Right lobe of liver (tissue), 6 donors: ENCODE measurements around the gene PI4K2B. TPM values are rescaled to one million over a fixed set of nuclear protein-coding genes. Genes with fewer than 3 reads are reported as not detected.

Experiments
- ATAC-seq, 4 donors: fragments of 200-7000 bp; cut with Tn5 transposase; one replicate each; pipeline ENCODE4 v1.9.1; 2020; ENCODE audit warnings: mild to moderate bottlenecking in 4 of 4, moderate library complexity in 4 of 4
- DNase-seq, 3 donors: peaks; one replicate each; pipeline ENCODE4 v3.0.0-alpha.2; 2020
- H3K27ac ChIP-seq, 3 donors: fragments of 200-600 bp; one replicate each; pipeline ENCODE4 v1.8.0; 2022
- H3K27me3 ChIP-seq, 2 donors: fragments of 200-600 bp; one replicate each; pipeline ENCODE4 v1.8.0; 2022
- H3K36me3 ChIP-seq, 4 donors: fragments of 200-600 bp; sonication (generic) in 1 of 4; one replicate each; pipeline versions ENCODE4 v1.5.1 to v1.8.0; 2017 to 2022; ENCODE audit warnings: control low read depth in 1 of 4
- H3K4me1 ChIP-seq, 4 donors: fragments of 200-600 bp; sonication (generic) in 1 of 4; one replicate each; pipeline versions ENCODE4 v1.5.1 to v1.8.0; 2017 to 2022; ENCODE audit warnings: control low read depth in 1 of 4
- H3K4me3 ChIP-seq, 3 donors: fragments of 200-600 bp; one replicate each; pipeline ENCODE4 v1.8.0; 2022
- H3K9me3 ChIP-seq, 4 donors: fragments of 200-600 bp; sonication (generic) in 1 of 4; one replicate each; pipeline versions ENCODE4 v1.5.1 to v1.8.0; 2017 to 2022; ENCODE audit warnings: control low read depth in 1 of 4
- POLR2A ChIP-seq: fragments of 450-650 bp; IDR thresholded peaks from one replicate; pipeline ENCODE4 v1.6.1; 2017; ENCODE audit warnings: antibody characterized with exemption, mild to moderate bottlenecking
- WGBS: methylation state at CpG from one replicate; pipeline ENCODE4 v1.1.6; 2018; ENCODE audit warnings: low coverage, low lambda C conversion rate; ENCODE audit not compliant: insufficient coverage; ENCODE audit errors: missing lambda C conversion rate; 5-methylcytosine and 5-hydroxymethylcytosine counted together
- intact Hi-C, 2 donors: fragments of 100-400 bp; cut with DNase I; formaldehyde crosslinking; loops; one replicate each; pipeline versions ENCODE4 v1.11.2 to v1.14.1; 2022
- long read RNA-seq: library from polyadenylated mRNA; unstranded; transcript quantifications from one replicate; pipeline ENCODE4 v2.0.0, GENCODE V29; 2019
- total RNA-seq, 6 experiments: library from RNA; depleted of rRNA in 2 of 6; stranded (reverse); fragments of >200 nt in 2 of 6; fragmentation: NEBNext Ultra II Directional in 3 of 6; extraction: Animal tissue kit (Norgen Biotek cat#: 25700) in 3 of 6; gene quantifications; one replicate each; pipeline versions ENCODE4 v1.1.0 to v1.2.4, GENCODE V29; 2016 to 2023
- TF ChIP-seq, protein P1 (sequence below), 4 donors: fragments of 200-600 bp in 3 of 4; fragments of 450-650 bp in 1 of 4; IDR thresholded peaks; one replicate each; pipeline versions ENCODE4 v1.5.1 to v1.8.0; 2016 to 2022; ENCODE audit warnings: antibody characterized with exemption in 4 of 4, mild to moderate bottlenecking in 2 of 4
- donor health status: DM: no; HTN: yes; CAD: no.
- donor health status: DM: no; HTN: no; CAD: no.
- donor health status: DM: no; HTN: no; CAD: no.
- donor health status: DM: no; HTN: yes; CAD: no.
- donor health status: DM: no; HTN: yes; CAD: no.

PI4K2B gene
- total RNA-seq = 10 to 100 TPM; 17.1 to 33.5 (median 22.8) TPM
- long read RNA-seq, partial matches to known transcripts = 0 of 2 reads
- long read RNA-seq, other reads (novel, unspliced or antisense) = 2 of 2 reads

DNA sequence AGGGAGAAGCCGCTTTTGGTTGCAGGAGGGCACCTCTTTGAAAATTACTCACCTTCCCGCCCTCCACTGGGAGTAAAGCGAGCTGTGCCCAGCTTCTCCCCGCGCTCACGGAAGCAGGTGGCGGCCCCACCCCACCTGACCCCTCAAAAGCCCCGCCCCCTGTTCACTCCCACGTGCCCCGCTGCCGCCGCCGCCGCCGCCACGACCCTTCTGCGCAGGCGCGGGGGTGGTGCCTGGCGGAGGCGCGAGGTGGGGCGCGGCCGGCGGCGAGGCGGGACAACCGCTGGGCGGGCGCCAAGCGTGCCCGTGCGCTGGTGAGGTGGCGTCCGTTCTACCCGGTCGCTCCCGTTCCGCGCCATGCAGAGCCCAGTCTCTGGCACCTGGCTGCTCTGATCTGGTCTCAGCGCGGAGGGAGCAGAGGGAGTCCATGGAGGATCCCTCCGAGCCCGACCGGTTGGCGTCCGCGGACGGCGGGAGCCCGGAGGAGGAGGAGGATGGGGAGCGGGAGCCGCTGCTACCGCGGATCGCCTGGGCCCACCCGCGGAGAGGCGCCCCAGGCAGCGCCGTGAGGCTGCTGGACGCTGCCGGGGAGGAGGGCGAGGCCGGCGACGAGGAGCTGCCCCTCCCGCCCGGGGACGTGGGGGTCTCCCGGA is at the start of gene PI4K2B:
TSS of gene PI4K2B (plus strand) at position 297 of the 653 bp plus-strand sequence. CDS start at position 428, 131 bp downstream.
- H3K4me3 ChIP-seq = peak within 1 kb of the TSS; percentile 87 to 97 (median 96)
- no peaks in the 10 kb centered on the region for H3K27me3 ChIP-seq
- no peaks in the 10 kb centered on the region for H3K9me3 ChIP-seq
- intact Hi-C loops = loop anchor here in 1 of 2 donors (5.0 kb wide), 1 partner anchor 52 kb away; no protein-coding TSS in a partner anchor
- H3K36me3 ChIP-seq = no peaks in the 10 kb centered on the region
- peak within 1 kb of the TSS; percentile 99 to 100 (median 99) for H3K27ac ChIP-seq
- ATAC-seq = peak; percentile 85 to 90 (median 86)
- peak; percentile 93 to 95 (median 94) for DNase-seq
- WGBS = 0% methylated on average over 2 of the region's 72 CpGs
- H3K4me1 ChIP-seq = peaks cover 0 to 36% (median 3%) of the 10 kb centered on the region in 4 donors
- TF ChIP-seq, protein P1, sequence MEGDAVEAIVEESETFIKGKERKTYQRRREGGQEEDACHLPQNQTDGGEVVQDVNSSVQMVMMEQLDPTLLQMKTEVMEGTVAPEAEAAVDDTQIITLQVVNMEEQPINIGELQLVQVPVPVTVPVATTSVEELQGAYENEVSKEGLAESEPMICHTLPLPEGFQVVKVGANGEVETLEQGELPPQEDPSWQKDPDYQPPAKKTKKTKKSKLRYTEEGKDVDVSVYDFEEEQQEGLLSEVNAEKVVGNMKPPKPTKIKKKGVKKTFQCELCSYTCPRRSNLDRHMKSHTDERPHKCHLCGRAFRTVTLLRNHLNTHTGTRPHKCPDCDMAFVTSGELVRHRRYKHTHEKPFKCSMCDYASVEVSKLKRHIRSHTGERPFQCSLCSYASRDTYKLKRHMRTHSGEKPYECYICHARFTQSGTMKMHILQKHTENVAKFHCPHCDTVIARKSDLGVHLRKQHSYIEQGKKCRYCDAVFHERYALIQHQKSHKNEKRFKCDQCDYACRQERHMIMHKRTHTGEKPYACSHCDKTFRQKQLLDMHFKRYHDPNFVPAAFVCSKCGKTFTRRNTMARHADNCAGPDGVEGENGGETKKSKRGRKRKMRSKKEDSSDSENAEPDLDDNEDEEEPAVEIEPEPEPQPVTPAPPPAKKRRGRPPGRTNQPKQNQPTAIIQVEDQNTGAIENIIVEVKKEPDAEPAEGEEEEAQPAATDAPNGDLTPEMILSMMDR (IDR thresholded peaks at IDR 0.05) = no peak
- TF ChIP-seq POLR2A = peak; percentile 93

DNA sequence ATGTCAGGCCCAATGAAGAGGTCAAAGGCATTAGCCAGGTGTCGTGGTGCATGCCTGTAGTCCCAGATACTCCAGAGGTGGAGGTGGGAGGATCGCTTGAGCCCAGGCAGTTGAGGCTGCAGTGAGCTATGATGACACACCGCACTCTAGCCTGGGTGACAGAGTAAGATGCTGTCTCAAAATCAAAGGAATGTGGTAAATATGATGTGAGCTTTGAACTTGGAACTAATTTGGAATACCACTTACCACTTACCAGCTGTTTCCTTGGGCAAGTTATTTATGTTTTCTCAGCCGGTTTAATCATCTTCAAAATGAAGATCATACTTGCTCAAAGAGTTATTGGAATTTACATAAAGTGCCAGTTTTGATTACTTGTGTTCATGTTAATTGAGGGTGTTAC is 49.8 kb upstream of the PI4K2B start:
- H3K27ac ChIP-seq = no peak overlapping the region
- H3K4me1 ChIP-seq = peaks cover 0 to 8% (median under 1%) of the 10 kb centered on the region in 4 donors
- no peak for DNase-seq
- no peak for ATAC-seq
- no peaks in the 10 kb centered on the region for H3K27me3 ChIP-seq
- no peak overlapping the region for H3K4me3 ChIP-seq
- no peaks in the 10 kb centered on the region for H3K36me3 ChIP-seq
- WGBS = 79% methylated on average over 2 of the region's 4 CpGs
- intact Hi-C loops = loop anchor here in 1 of 2 donors (5.0 kb wide), 1 partner anchor 48 kb away; the partner anchor contains the start of gene PI4K2B
- TF ChIP-seq POLR2A = no peak
- TF ChIP-seq, protein P1 (IDR thresholded peaks at IDR 0.05) = no peak
- H3K9me3 ChIP-seq = no peaks in the 10 kb centered on the region

DNA sequence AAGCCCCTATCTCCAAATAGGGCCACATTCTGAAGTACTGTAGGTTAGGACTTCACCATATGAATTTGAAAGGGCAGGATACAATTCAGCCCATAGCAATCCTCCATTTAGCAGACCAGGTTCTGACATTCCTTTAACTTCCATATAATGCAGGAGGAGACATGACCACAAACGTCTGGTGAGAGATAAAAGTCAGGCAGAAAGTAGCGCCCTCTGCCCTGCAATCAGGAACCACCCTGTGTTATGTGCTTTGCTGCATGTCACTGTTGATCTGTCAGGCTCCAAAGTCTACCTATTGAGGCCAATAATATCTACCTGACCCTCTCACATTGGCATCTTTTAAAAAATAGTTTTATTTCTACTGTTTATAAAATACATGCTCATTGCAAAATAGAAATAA is 43.4 kb upstream of the PI4K2B start:
- no peak for DNase-seq
- ATAC-seq = peak in 1 of 4 donors; percentile 53
- Histone ChIP-seq H3K27ac (no peak overlapping the region), H3K4me1 (no peaks in the 10 kb centered on the region), H3K27me3 (no peaks in the 10 kb centered on the region), H3K4me3 (no peak overlapping the region), H3K36me3 (no peaks in the 10 kb centered on the region), H3K9me3 (no peaks in the 10 kb centered on the region)
- TF ChIP-seq, protein P1 (IDR thresholded peaks at IDR 0.05) = no peak
- no peak for TF ChIP-seq POLR2A
- 28% methylated on average over 2 of the region's 2 CpGs for WGBS
- intact Hi-C loops = no loop called here

DNA sequence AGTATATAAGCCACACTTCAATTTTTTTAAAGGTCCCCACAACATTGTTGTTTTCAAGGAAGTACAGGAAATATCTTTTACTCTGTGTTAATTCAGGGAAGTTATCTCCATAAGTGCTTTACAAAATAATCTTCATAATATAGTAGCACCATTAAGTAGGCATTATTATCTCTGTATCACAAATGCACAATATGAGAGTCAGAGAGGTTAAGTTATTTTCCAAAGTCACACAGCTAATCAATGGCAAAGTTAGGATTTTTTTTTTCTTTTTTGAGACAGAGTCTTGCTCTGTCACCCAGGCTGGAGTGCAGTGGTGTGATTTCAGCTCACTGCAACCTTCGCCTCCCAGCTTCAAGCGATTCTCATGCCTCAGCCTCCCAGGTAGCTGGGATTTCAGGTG is 35.1 kb upstream of the PI4K2B start:
- Histone ChIP-seq H3K9me3 (no peaks in the 10 kb centered on the region), H3K4me1 (no peaks in the 10 kb centered on the region), H3K27ac (no peak overlapping the region), H3K27me3 (no peaks in the 10 kb centered on the region), H3K4me3 (no peak overlapping the region), H3K36me3 (no peaks in the 10 kb centered on the region)
- DNase-seq (no peak), ATAC-seq (no peak)
- WGBS = 100% methylated on average over 2 of the region's 2 CpGs
- intact Hi-C loops = no loop called here
- TF ChIP-seq, protein P1 (IDR thresholded peaks at IDR 0.05) = no peak
